Upper lobe of left lung (tissue), 4 donors: ENCODE results near the gene DCAF17.

ENCODE experiments used
- EP300 ChIP-seq, 4 donors: sonication (generic); formaldehyde crosslinking; IDR thresholded peaks; one replicate each; pipeline ENCODE4 v1.5.1; 2017; ENCODE audit warnings: antibody characterized with exemption in 4 of 4, control low read depth in 2 of 4
- POLR2A ChIP-seq, 4 donors: fragments of 450-650 bp; IDR thresholded peaks; one replicate each; pipeline ENCODE4 v1.5.1; 2016 to 2017; ENCODE audit warnings: antibody characterized with exemption in 4 of 4, mild to moderate bottlenecking in 2 of 4
- POLR2AphosphoS5 ChIP-seq, 2 donors: sonication (generic); formaldehyde crosslinking; IDR thresholded peaks; one replicate each; pipeline ENCODE4 v1.5.1; 2017; ENCODE audit warnings: antibody characterized with exemption in 2 of 2
- TF ChIP-seq, protein P1 (sequence below), 6 experiments: fragments of 450-650 bp in 4 of 6; fragments of 200-600 bp in 2 of 6; sonication (generic) in 2 of 6; IDR thresholded peaks; one replicate each; pipeline ENCODE4 v1.5.1; 2016 to 2019; ENCODE audit warnings: antibody characterized with exemption in 6 of 6

DNA sequence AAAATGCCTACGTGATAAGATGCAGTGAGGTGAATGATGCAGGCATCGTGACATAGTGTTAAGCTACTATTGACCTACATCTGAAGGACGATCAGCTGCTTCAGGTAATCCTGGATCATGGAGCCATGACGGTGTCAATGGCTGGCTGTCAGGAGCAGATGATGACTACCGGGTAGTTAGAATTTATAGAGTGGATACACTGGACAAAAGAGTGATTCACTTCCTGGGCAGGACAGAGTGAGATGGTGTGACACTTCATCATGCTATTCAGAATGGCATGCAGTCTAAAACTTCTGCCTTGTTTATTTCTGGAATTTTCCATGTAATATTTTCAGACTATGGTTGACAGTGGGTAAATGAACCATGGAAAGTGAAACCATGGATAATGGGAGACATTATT is 29.8 kb upstream of the DCAF17 start:
- TF ChIP-seq, protein P1, sequence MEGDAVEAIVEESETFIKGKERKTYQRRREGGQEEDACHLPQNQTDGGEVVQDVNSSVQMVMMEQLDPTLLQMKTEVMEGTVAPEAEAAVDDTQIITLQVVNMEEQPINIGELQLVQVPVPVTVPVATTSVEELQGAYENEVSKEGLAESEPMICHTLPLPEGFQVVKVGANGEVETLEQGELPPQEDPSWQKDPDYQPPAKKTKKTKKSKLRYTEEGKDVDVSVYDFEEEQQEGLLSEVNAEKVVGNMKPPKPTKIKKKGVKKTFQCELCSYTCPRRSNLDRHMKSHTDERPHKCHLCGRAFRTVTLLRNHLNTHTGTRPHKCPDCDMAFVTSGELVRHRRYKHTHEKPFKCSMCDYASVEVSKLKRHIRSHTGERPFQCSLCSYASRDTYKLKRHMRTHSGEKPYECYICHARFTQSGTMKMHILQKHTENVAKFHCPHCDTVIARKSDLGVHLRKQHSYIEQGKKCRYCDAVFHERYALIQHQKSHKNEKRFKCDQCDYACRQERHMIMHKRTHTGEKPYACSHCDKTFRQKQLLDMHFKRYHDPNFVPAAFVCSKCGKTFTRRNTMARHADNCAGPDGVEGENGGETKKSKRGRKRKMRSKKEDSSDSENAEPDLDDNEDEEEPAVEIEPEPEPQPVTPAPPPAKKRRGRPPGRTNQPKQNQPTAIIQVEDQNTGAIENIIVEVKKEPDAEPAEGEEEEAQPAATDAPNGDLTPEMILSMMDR (IDR thresholded peaks at IDR 0.05) = no peak
- TF ChIP-seq POLR2AphosphoS5 (IDR thresholded peaks at IDR 0.05) (no peak), POLR2A (IDR thresholded peaks at IDR 0.05) (no peak), EP300 (IDR thresholded peaks at IDR 0.05) (no peak)
